SW 1271 (cell line): ENCODE results near the gene DNAJC5G.
"Not testable (repeated sequence)": the region's sequence is repeated elsewhere in the genome, so short reads cannot be mapped to it uniquely, and the experiment has no call there.

Source experiments
- DNase-seq, 2 experiments: peaks; one replicate each; lab custom pipeline; 2025; lab: John Stamatoyannopoulos, UW

The DNAJC5G gene

GRCh38 chr2:27255187-27255586 is 20.0 kb upstream of the DNAJC5G start:
- no peak for DNase-seq

GRCh38 chr2:27255660-27256059 is 19.6 kb upstream of the DNAJC5G start:
- no peak for DNase-seq

GRCh38 chr2:27256855-27257454 is 18.3 kb upstream of the DNAJC5G start:
- DNase-seq, result no peak

- DNase-seq, result no peak
Measured at GRCh38 chr2:27258051-27258450, 17.2 kb upstream of the DNAJC5G start.

GRCh38 chr2:27261241-27261925 is 13.8 kb upstream of the DNAJC5G start:
- no peak for DNase-seq

GRCh38 chr2:27261926-27262298 is 13.3 kb upstream of the DNAJC5G start:
- no peak for DNase-seq

GRCh38 chr2:27262379-27263286 is 12.6 kb upstream of the DNAJC5G start, which contains the start of gene SLC30A3:
Gene SLC30A3 (minus strand): TSS chr2:27263047. CDS start chr2:27262906, 141 bp downstream.
- peak; percentile 66 to 79 for DNase-seq

GRCh38 chr2:27263287-27264252 is 11.7 kb upstream of the DNAJC5G start:
- no peak for DNase-seq

GRCh38 chr2:27264253-27264752 is 10.9 kb upstream of the DNAJC5G start:
- no peak for DNase-seq

GRCh38 chr2:27264753-27265535 is 10.3 kb upstream of the DNAJC5G start:
- DNase-seq, result peak; percentile 45 to 75

GRCh38 chr2:27265536-27265870 is 9.7 kb upstream of the DNAJC5G start:
- DNase-seq, result no peak

- DNase-seq, result not testable (repeated sequence)
Measured at GRCh38 chr2:27268296-27268695, 6.9 kb upstream of the DNAJC5G start.

- no peak for DNase-seq
Measured at GRCh38 chr2:27270131-27270530, 5.1 kb upstream of the DNAJC5G start.

GRCh38 chr2:27270670-27271069 is 4.6 kb upstream of the DNAJC5G start:
- DNase-seq, result no peak

- DNase-seq, result no peak
Measured at GRCh38 chr2:27271631-27272340, 3.4 kb upstream of the DNAJC5G start.

- DNase-seq, result not testable (repeated sequence)
Measured at GRCh38 chr2:27272537-27273522, 2.4 kb upstream of the DNAJC5G start.

- no peak for DNase-seq
Measured at GRCh38 chr2:27278010-27278409, 2.8 kb downstream of the DNAJC5G start.

- no peak for DNase-seq
Measured at GRCh38 chr2:27280826-27281225, 5.6 kb downstream of the DNAJC5G start.

GRCh38 chr2:27281442-27281841 is 6.2 kb downstream of the DNAJC5G start:
- DNase-seq, result no peak
